KBM-7 (cell line): Measurements from ENCODE around the gene LUZP2.
A peak's percentile ranks its signal among the peaks of the same experiment; 100 is the strongest.

Experiments
- DNase-seq: peaks from one replicate; pipeline ENCODE4 v3.0.0-alpha.2; 2015
- in situ Hi-C: fragments of 300-500 bp; cut with MboI; formaldehyde crosslinking; loops from 2 replicates; pipeline ENCODE4 v1.14.3; 2020; ENCODE audit warnings: low sequenced_read_pairs, low pct_unique_long_range_greater_than_20kb, mixed read lengths

LUZP2 gene

GRCh38 chr11:24687531-24688147 is 190.8 kb downstream of the LUZP2 start:
- DNase-seq, result no peak
- in situ Hi-C loops, result no loop called here

- DNase-seq, result no peak
- in situ Hi-C loops, result no loop called here
Observed at GRCh38 chr11:24688981-24689380, 192.1 kb downstream of the LUZP2 start.

- in situ Hi-C loops, result no loop called here
- no peak for DNase-seq
Observed at GRCh38 chr11:24697522-24698111, 200.8 kb downstream of the LUZP2 start.

- DNase-seq, result no peak
- in situ Hi-C loops, result no loop called here
Observed at GRCh38 chr11:24704716-24705115, 207.9 kb downstream of the LUZP2 start.

GRCh38 chr11:24705474-24705873 is 208.6 kb downstream of the LUZP2 start:
- no peak for DNase-seq
- in situ Hi-C loops, result no loop called here

DNA sequence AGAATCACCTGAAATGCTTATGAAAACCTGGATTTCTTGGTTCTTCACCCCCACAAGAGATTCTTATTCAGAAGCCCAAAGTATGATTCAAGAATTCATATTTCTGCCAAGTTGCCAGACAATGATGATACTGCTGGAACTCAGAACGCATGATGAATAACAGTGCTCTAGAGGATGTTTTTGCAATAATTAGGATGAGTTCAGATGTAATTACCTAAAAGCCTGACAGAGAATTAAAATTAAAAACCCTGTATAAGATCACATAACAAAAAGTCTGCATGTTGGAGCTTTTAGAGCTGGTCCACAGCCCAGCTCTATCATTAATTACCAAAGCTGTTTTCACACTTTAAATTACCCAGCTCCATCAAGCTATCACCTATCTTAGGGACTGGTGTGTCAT is 211.8 kb downstream of the LUZP2 start:
- no peak for DNase-seq
- in situ Hi-C loops, result no loop called here

- in situ Hi-C loops, result no loop called here
- no peak for DNase-seq
Observed at GRCh38 chr11:24709928-24710565, 213.2 kb downstream of the LUZP2 start.

- in situ Hi-C loops, result no loop called here
- DNase-seq, result no peak
Observed at GRCh38 chr11:24714601-24715000, 217.7 kb downstream of the LUZP2 start.

DNA sequence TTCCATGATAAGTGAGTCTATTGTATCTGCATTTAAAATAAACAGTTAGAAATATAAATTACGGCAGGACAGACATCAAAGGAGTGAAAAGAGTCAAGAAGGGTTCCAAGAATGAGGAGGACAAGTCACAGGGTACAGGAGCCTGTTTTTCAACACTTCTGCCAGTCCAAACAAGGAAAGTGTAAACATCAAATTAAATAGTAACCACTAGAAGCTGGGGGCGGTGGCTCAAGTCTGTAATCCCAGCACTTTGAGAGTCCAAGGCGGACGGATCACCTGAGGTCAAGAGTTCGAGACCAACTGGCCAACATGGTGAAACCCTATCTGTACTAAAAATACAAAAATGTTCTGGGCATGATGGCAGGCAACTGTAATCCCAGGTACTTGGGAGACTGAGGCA is 219.6 kb downstream of the LUZP2 start:
- no peak for DNase-seq
- in situ Hi-C loops, result no loop called here

- no peak for DNase-seq
- in situ Hi-C loops, result no loop called here
Observed at GRCh38 chr11:24723231-24723630, 226.4 kb downstream of the LUZP2 start.

GRCh38 chr11:24731554-24731953 is 234.7 kb downstream of the LUZP2 start:
- in situ Hi-C loops, result no loop called here
- no peak for DNase-seq

DNA sequence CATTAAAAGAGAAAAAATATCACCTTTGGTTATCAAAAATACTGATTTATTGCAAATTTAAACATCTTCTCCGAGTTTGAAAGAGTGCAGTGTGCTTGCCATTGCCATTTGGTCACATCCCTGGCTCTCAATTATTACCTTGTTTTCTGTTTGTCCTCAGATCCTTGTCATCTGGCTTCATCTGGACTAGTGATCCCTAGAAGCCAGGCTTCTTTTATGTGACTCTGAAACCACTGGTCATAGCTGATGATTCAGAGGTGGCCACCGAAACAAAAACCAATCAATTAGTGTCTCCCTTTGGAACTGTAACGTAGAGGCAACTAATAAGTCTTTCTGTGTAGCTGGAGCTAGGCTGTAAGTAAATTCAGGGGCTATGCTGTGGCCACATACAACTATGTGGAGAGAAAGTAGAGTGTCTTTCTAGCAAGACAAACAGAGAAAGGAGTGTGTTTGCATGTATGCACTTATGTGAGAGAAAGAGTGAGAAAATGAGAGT is 237.9 kb downstream of the LUZP2 start:
- in situ Hi-C loops, result no loop called here
- DNase-seq, result no peak

DNA sequence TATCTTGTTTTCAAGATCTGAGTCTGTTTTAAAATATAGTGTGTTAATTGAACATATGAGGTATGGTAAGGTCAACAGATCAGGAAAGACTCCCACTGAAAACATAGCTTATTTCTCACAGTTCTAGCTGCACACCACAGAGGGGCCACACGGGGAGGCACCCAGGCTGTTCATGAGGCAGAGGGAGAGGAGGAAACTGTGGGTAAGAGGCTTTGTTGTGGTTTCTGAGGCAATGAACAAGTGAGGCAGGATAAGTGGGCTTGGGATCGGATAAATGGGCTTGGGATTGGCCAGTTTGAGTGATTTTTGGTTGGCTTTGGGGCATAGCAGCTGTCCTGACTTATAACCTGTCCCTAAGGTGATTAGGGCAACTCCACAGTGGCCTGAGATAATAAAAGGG is 242.1 kb downstream of the LUZP2 start:
- in situ Hi-C loops, result no loop called here
- DNase-seq, result peak; percentile 34

DNA sequence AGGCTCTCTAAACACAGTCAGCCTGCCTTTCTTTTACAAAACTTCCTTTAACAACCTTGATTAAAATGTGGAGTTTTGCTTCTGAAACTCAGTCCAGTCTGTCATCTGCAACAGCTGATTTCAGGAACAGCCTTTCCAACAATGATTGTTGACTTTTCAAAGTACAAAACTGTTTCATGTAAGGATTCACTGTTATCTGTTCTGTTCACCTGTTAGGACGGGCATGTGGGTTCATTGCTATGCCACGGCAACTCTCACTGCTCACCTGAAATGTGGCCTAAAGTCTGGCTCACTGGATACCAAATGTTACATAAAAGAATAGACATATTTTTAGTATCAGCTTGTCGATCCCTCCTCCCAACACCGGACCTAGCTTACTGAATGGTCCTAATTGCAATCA is 242.8 kb downstream of the LUZP2 start:
- DNase-seq, result no peak
- in situ Hi-C loops, result no loop called here

DNA sequence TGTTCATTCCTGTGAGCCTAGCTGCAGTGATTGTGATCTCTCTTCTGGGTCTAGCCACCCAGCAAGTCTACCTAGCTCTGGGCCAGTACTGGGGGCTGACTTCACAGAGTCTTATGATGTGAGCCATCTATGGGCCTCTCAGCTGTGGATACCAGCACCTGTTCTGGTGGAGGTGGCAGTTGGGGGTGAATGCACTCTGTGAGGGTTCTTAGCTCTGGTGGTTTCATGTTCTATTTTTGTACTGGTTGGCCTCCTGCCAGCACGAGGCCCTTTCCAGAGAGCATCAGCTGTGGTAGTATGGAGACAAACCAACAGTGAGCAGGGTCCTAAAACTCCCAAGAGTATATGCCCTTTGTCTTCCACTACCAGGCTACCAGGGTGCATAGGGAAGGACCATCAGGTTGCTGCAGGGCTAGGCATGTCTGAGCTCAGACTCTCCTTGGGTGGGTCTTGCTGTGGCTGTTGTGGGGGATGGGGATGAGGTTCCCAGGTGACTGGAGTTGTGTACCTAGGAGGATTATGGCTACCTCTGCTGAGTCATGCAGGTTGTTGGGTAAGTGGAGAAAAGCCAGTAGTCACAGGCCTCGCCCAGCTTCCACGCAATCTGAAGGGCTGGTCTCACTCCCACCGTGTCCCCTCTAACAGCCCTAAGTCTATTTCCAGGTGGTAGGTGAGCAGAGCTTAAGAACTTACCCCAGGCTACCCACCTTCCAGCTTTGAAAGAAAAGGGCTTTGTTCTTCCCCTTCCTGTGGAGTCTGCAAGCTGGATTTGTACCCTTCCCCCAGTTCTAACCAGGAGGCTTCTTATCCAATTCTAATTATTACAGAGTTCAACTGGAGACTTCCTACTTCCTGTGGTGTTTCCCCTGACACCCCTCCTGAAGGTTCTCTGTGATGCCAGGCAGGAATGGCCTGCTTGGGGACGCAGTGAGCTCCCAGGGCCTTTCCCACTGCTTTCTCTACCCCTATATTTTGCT is 250.7 kb downstream of the LUZP2 start:
- peak; percentile 8 for DNase-seq
- in situ Hi-C loops, result no loop called here

DNA sequence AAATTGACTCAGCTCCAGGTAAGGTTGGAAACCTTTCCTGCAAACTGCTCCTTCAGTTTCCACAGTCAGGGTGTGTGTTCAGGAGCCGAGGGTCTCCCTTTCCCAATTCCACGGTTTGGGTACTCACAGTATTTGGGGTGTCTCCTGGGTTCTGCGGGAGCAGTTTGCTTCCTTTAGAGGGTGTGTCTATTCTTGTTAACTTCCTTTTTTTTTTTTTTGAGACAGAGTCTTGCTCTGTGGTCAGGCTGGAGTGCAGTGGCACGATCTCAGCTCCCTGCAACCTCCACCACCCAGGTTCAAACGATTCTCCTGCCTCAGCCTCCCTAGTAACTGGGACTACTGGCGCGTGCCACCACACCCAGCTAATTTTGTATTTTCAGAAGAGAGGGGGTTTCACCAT is 251.4 kb downstream of the LUZP2 start:
- DNase-seq, result peak; percentile 28
- in situ Hi-C loops, result no loop called here

DNA sequence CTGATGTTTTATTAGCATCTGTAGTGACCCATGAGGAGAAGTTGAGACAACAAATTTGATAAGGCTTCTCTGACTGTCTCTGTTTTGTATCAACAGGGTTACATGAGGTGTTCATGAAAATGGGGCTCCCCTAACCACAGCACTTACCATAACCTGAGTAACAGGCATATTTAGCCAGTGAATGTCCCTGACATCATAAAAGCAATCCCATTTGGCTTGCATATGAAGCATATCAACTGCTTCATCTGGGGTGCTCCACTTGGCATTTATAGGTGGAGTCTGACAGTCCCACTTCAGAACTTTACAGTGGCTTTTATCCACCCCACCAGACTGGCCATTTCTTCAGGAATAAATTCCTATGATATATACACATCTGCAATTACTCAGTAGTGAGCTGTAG is 257.6 kb downstream of the LUZP2 start:
- no peak for DNase-seq
- in situ Hi-C loops, result no loop called here

DNA sequence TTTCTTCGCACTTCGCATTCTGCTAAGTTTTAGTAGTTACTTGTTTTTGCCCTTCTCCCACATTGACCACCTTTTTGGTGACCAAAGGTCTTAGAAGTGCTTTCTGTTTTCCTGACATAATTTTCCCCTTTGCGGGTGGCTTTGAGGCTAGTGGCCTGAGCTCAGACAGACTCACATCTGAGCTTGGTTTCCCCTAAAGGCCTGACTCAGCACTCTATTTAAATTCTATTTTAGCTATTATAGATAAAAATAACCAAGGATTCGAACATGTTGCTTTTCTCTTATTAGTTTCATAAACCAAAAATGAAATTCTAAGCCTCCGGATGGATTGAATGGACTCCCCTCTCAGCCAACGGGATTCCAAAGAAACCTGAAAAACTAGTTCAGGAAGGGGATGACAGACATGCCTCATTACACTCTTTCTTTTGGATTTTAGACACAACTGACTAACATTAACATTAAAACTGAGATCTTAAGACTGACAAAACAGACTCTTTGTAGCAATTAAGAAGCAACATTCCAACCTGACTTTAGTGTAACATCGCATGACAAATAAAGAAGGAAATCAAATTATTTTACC is 258.5 kb downstream of the LUZP2 start:
- no peak for DNase-seq
- in situ Hi-C loops, result no loop called here

GRCh38 chr11:24759742-24760141 is 262.9 kb downstream of the LUZP2 start:
- DNase-seq, result no peak
- in situ Hi-C loops, result no loop called here
